ENCODE data around the gene DLGAP1.

The DLGAP1 gene

GRCh38 chr18:3995476-3996102, 459.5 kb downstream of the DLGAP1 start:
- DNase-seq (ENCODE audit: low read depth in 2 of 2) = peak; percentile 34 to 52

DNA sequence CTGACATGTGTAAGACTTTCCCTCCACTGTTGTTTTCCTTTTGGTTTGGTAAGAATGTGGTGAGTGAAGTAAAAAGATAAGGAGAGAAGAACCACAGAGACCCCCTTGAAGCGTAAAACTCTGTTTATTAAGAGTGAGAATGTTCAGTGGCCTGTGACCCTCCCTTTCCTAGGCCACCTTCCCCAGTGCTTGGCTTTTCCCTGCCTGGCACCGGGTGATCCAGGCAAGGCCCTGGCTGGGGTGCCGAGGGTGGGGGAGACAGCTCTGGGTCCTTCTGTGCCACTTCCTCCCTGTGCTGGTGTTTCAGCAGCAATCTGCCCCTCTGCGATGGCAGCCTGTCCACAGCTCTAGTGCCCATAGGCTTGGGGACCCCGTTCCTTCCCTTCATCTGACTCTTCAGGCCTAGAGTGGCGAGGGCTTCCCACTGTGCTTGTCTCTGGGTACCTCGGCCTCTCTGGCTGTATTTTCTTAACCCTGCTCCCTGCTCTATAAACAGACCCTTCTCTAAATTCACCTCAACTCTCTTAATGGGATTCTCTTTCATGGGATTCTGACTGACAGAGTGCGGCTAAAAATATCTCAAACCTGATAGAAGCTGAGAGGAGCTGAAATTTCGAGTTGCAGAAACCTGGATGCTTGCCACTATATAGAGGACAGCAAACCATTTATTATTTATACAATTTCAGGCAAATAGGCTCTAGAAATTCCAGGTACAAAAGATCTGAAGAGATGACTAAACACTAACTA, 461.0 kb downstream of the DLGAP1 start:
- DNase-seq (ENCODE audit: low read depth in 2 of 2) = no peak

DNA sequence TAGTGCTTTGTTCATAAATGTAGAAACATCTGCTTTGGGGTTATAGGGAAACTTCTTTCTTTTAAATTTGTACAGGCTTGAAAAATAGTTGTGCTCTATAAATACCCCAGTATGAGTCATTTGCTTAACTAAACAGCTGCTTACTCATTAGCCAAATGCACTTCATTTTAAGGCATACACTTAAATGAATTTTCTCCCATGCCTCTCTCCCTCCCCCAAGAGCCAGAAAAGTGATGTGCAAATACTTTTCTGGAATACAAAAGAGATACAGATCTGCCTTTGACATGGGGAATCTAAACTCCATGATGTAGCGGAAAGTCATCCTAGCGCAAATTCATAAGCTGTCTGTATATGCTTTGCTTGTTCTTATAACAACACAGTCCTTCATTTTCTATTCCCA, 469.4 kb downstream of the DLGAP1 start:
- no peak for DNase-seq (ENCODE audit: low read depth in 2 of 2)

DNA sequence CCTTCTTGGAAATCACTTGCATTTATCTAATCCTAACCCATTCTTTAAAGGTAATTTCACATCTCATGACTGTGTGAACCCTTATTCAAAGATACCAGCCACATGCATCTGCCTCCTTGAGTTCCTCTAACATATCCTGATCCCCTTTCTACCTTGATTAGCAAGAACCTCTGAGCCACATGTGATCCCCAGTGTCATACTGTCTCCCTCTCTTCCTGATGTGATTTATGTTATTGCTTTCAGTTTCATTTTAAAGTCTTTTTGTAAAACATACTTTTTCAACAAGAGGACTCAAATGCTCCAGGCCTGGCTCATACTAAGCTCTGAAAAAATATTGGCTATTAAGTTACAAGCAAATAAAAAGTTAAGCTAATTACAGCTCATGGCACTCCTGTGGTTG, 470.1 kb downstream of the DLGAP1 start:
- DNase-seq (ENCODE audit: low read depth in 2 of 2) = no peak

DNA sequence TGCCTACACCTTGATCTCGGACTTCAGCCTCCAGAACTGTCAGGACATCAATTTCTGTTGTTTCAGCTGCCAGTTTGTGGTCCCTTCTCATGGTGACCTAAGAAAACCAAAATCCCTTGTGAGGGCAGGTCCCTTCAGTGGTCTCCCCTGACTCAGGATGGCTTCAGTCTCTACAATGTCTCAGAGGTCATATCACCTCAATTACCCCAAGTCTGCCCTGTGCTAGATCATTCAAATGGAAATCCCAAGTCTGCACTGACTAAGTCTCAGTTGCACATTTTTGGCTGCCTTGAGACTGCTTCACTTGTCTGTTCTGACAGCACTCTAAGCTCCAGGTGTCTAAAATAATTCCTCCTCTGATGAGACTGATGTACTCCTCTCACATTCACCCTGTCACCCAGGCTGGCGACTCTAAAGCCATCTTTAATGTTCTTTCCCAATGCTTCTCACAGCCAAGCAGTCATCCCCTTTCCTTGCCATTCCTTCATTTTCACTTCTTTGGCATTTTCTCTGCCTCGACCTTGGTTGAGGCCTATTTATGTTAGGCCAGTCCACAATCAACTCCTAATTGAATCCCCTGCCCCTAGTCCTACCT, 470.8 kb downstream of the DLGAP1 start:
- no peak for DNase-seq (ENCODE audit: low read depth in 2 of 2)

- no peak for DNase-seq (ENCODE audit: low read depth in 2 of 2)
Measured at GRCh38 chr18:3983351-3983969, 471.6 kb downstream of the DLGAP1 start.

DNA sequence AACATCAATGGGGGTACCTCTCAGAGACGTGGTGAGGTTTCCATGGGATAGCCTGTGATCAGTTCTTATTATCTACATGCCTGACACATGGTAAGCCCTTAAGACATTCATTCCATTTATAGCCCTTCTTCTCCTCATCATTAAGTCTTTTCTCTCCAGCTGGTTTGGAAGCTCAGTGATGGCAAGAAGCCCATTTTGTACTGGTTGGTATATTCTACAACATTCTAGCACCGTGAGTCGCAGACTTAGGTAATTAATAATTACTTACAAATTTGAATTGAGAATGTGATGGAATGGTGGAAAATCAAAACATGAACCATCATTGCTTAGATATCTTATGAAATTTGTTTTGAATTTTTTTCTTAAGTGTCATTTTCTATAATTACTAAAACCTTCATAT, 472.6 kb downstream of the DLGAP1 start:
- no peak for DNase-seq (ENCODE audit: low read depth in 2 of 2)

DNA sequence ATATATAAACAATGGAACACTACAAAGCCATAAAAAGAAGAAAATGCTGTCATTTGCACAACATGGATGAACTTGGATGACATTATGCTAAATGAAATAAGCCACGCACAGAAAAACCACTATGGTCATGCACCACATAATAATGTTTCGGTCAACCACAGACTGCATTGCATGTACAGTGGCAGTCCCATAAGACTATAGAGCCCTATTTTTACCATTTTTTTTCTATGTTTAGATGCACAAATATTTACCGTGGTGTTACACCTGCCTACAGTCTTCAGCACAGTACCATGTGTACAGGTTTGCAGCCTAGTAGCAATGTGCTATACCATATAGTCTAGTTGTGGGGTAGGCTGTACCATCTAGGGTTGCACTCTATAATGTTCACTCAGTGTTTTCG, 476.1 kb downstream of the DLGAP1 start:
- no peak for DNase-seq (ENCODE audit: low read depth in 2 of 2)

DNA sequence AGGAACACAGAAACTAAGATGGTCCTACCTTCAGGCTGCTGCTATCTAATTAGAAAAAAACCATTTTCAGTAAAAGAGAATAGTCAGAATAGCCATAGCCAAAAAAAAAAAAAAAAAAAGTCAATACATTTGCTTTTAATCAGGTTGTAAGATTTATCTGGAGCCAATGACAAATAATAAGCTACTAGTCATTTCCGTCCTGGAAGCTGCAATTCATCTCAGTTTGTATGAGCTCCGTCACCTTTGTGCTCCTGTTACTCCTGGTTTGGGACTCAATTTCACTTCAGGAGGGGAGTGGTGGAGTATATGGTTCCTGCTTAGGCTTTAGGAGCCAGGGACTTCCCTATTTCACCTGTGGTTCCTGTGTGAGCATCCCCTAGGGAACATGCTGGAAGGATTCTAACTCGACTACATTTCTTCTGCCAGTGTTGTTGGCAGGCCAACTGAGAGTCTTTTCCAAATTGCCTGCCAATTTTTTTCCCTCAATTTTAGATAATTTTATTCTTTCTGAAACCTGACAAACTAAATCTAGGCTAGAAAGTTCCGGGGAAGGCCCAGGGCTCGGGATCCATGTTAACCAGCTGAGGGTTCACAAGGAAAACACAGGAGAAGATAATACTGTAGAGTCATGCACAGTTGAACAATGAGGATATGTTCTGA, 481.8 kb downstream of the DLGAP1 start:
- DNase-seq (ENCODE audit: low read depth in 2 of 2) = no peak

GRCh38 chr18:3972291-3972930, 482.7 kb downstream of the DLGAP1 start:
- DNase-seq (ENCODE audit: low read depth in 2 of 2) = no peak

DNA sequence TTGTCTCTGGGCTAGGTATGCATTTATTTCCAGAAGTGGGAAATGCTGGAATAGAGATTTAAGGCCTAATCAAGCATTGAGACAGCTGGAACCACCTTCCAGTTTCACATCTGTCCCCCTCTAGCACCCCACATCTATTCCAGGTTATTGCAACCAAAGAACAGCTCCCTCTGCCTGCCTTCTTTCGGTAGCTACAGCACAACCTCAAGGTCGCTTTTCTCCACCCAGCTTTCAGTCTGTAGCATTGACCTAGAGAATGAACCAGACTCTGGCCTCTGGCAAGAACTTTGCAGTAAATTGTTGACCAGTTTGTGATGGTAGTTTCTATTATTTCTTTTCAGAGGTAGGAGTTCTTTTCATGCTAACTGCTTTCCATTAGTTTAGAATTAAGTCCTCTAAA, 484.2 kb downstream of the DLGAP1 start:
- DNase-seq (ENCODE audit: low read depth in 2 of 2) = no peak

DNA sequence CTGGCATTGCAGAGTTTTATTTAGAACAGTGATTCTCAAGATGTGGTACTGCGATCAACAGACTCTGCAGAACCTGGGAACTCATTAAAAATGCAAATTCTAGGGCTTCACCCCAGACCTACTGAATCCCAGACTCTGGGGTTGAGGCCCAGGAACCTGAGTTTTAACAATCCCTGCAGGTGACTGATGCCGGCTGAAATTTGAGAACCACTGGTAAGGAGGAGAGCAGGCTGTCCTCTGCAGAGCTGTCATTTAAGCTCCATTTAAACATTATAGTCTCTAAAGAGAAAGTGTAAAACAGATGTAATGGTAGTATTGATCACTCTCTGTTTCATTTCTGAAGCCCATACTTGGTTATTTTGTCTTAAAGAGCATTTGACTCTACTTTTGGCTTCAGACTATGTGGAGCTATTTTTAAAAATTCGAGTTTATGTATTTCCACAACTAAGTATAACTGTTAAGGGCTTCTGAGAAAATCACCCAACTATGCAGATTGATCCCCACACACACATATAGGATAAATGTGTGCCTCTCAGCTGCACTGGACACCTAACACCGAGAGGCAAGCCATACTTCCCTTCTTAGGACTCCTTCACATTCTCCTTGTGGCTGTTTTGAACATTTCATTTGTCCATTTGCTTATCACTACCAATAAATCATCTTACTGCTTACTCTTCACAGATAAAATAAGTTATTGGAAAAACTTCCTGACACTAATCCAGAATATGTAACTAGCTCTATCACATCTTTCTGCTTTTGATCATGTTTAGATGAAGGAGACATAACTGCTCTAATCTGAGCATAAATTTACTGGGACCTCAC, 487.5 kb downstream of the DLGAP1 start:
- no peak for DNase-seq (ENCODE audit: low read depth in 2 of 2)

- DNase-seq (ENCODE audit: low read depth in 2 of 2) = no peak
Measured at GRCh38 chr18:3966642-3967358, 488.3 kb downstream of the DLGAP1 start.

DNA sequence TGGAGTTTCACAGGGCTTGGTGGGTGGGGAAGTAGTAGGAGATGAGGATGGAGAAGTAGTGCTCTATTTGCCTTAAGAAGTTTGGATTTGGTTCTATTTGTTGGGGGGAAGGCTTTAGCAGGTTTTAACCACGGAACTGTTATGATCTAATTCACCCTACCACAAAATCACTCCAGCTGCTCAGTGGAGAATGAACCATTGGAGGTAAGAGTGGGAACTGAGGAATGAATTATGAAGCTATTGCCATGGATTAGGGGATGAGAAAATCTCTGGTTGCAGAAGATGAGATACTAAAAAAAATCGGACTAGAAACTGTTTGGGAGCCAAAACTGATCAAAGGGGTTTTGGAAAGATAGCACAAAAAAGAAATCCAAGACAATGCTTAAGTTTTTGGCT, 488.9 kb downstream of the DLGAP1 start:
- DNase-seq (ENCODE audit: low read depth in 2 of 2) = no peak

- DNase-seq (ENCODE audit: low read depth in 2 of 2) = no peak
Measured at GRCh38 chr18:3960977-3961376, 494.1 kb downstream of the DLGAP1 start.

DNA sequence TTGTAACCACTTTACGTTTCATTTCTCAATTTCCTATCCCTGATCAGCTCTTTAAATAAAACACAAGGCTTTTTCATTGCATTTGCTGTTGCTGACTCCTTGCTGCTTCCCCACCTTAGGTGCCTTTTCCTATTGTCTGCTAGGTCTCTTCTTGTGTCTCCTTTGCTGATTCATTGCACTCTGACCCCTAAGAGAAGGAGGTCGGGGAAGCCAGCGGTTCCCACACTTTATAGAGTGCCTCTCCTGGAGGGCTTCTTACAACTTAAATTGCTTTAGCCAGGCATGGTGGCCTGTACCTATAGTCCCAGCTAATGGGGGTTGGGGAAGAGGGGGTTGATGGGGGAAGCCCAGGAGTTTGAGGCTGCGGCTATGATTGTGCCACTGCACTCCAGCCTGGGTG, 495.0 kb downstream of the DLGAP1 start:
- no peak for DNase-seq (ENCODE audit: low read depth in 2 of 2)

GRCh38 chr18:3952031-3952430, 503.1 kb downstream of the DLGAP1 start:
- DNase-seq (ENCODE audit: low read depth in 2 of 2) = no peak

GRCh38 chr18:3950668-3951404, 504.3 kb downstream of the DLGAP1 start:
- no peak for DNase-seq (ENCODE audit: low read depth in 2 of 2)

GRCh38 chr18:3948958-3949357, 506.1 kb downstream of the DLGAP1 start:
- no peak for DNase-seq (ENCODE audit: low read depth in 2 of 2)

- DNase-seq (ENCODE audit: low read depth in 2 of 2) = no peak
Measured at GRCh38 chr18:3947383-3947782, 507.7 kb downstream of the DLGAP1 start.

Measured in stimulated activated CD4-positive, alpha-beta T cell treated with anti-CD3 and anti-CD28 coated beads, Interleukin-15, amount 100 ng/mL, for 48 hours (primary cell).